Right cardiac atrium (tissue), 5 donors: ENCODE results near the gene GIT2. TPM values are rescaled to one million over a fixed set of nuclear protein-coding genes. Genes with fewer than 3 reads are reported as not detected.

Source experiments
- ATAC-seq, 2 donors: fragments of 200-7000 bp; cut with Tn5 transposase; one replicate each; pipeline versions ENCODE4 v1.8.0 to v1.9.1; 2020; ENCODE audit warnings: moderate library complexity in 2 of 2, mild to moderate bottlenecking in 1 of 2
- DNase-seq, 3 donors: peaks; one replicate each; pipeline ENCODE4 v3.0.0-alpha.2; 2020
- H3K27ac ChIP-seq: one replicate; pipeline ENCODE4 v1.5.1; 2013; ENCODE audit warnings: mild to moderate bottlenecking, low read length, control low read depth, moderate library complexity
- H3K27me3 ChIP-seq: one replicate; pipeline ENCODE4 v1.6.1; 2013; ENCODE audit not compliant: control insufficient read depth, insufficient read depth
- H3K4me1 ChIP-seq: one replicate; pipeline ENCODE4 v1.6.1; 2013; ENCODE audit warnings: low read length; ENCODE audit not compliant: control insufficient read depth, insufficient read depth
- H3K4me3 ChIP-seq: one replicate; pipeline ENCODE4 v1.5.1; 2013; ENCODE audit warnings: low read length, control low read depth
- H3K9me3 ChIP-seq: one replicate; pipeline ENCODE4 v1.6.1; 2013; ENCODE audit warnings: low read length; ENCODE audit not compliant: control insufficient read depth
- WGBS: extraction: QIAGEN DNeasy Blood & Tissue Kit; methylation state at CpG from one replicate; pipeline ENCODE4 v1.1.7; 2013; 5-methylcytosine and 5-hydroxymethylcytosine counted together
- intact Hi-C, 4 donors: fragments of 100-400 bp; cut with DNase I; formaldehyde crosslinking; loops; one replicate each; pipeline versions ENCODE4 v1.11.0 to v1.14.0; 2022 to 2023
- polyA plus RNA-seq: library from polyadenylated mRNA; stranded (reverse); fragments of 200-250 nt; gene quantifications from one replicate; pipeline ENCODE4 v1.2.3, GENCODE V29; 2013
- total RNA-seq, 4 donors: library from RNA; stranded (reverse); fragmentation: NEBNext Ultra II Directional; extraction: Animal tissue kit (Norgen Biotek cat#: 25700); gene quantifications; one replicate each; pipeline ENCODE4 v1.2.1, GENCODE V29; 2021
- donor health status: healthy with polysubstance abuse.
- donor health status: DM: no; HTN: yes; CAD: no.
- donor health status: DM: no; HTN: no; CAD: no.
- donor health status: DM: no; HTN: yes; CAD: no; lungs with severe emphysema.
- donor health status: DM: yes; HTN: yes; CAD: no.

The GIT2 gene
- total and polyA plus RNA-seq, 5 donors: 17.9 to 44.6 (median 32.3) TPM

GRCh38 chr12:109946913-109947312 is 49.3 kb downstream of the GIT2 start:
- WGBS: 89% methylated on average over 9 of the region's 9 CpGs
- ATAC-seq (peak in 1 of 2 donors; percentile 18), DNase-seq (peak in 1 of 3 donors; percentile 58)
- Histone ChIP-seq H3K4me1 (peaks cover 17% of the 10 kb centered on the region), H3K27me3 (no peaks in the 10 kb centered on the region), H3K4me3 (no peak overlapping the region), H3K27ac (peak overlapping the region; percentile 16), H3K9me3 (no peaks in the 10 kb centered on the region)
- intact Hi-C loops: no loop called here

DNA sequence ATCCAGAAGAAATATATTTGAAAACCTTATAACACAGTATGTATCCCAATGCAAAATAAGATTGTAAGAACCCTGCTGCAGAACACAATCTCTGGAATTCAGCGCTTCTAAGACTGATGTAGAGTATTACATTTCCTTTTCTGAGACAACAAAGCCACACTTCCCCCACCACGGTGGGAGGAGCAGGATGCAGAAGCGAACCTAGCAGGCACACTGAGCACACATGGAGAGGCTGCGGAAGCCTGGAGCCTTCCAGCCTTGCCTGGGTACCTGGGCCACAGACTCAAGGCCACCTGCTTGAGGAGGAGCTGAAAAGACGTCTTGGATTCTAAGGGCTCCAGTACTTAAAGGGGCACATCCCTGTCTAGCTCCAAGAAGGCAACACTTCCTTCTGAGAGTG is 49.7 kb downstream of the GIT2 start:
- Histone ChIP-seq H3K27ac (peak overlapping the region; percentile 16), H3K4me1 (peaks cover 17% of the 10 kb centered on the region), H3K4me3 (no peak overlapping the region), H3K9me3 (no peaks in the 10 kb centered on the region), H3K27me3 (no peaks in the 10 kb centered on the region)
- WGBS: 42% methylated on average over 5 of the region's 5 CpGs
- DNase-seq (peak in 2 of 3 donors; percentile 70 to 74), ATAC-seq (peak; percentile 40 to 49)
- intact Hi-C loops: no loop called here

GRCh38 chr12:109944561-109945359 is 51.4 kb downstream of the GIT2 start:
- Histone ChIP-seq H3K27ac (peak overlapping the region; percentile 40), H3K27me3 (no peaks in the 10 kb centered on the region), H3K9me3 (no peaks in the 10 kb centered on the region), H3K4me1 (peaks cover 15% of the 10 kb centered on the region), H3K4me3 (no peak overlapping the region)
- intact Hi-C loops: no loop called here
- WGBS: 28% methylated on average over 17 of the region's 17 CpGs
- ATAC-seq (peak; percentile 72 to 74), DNase-seq (peak; percentile 42 to 82 (median 78))

DNA sequence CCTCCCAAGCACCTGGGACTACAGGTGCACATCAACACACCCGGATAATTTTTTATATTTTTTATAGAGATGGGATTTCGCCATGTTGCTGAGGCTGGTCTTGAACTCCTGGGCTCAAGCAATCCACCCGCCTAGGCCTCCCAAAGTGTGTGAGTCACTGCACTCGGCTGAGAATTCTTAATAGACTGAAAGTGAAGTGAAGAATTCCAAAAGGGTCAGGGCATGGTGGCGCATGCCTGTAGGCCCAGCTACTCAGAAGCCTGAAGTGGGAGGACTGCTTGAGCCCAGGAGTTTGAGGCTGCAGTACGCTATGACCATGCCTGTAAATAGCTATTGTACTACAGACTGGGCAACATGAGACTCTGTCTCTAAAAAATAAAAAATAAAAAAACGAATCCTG is 52.4 kb downstream of the GIT2 start:
- no peak overlapping the region for H3K4me3 ChIP-seq
- H3K9me3 ChIP-seq: no peaks in the 10 kb centered on the region
- no peaks in the 10 kb centered on the region for H3K27me3 ChIP-seq
- H3K4me1 ChIP-seq: peaks cover 15% of the 10 kb centered on the region
- intact Hi-C loops: no loop called here
- no peak for DNase-seq
- 91% methylated on average over 7 of the region's 7 CpGs for WGBS
- H3K27ac ChIP-seq: no peak overlapping the region
- ATAC-seq: no peak

- DNase-seq (no peak), ATAC-seq (no peak)
- H3K9me3 ChIP-seq: no peaks in the 10 kb centered on the region
- H3K4me1 ChIP-seq: peaks cover 8% of the 10 kb centered on the region
- no peak overlapping the region for H3K27ac ChIP-seq
- 95% methylated on average over 6 of the region's 6 CpGs for WGBS
- no peaks in the 10 kb centered on the region for H3K27me3 ChIP-seq
- H3K4me3 ChIP-seq: no peak overlapping the region
- intact Hi-C loops: no loop called here
Observed at GRCh38 chr12:109940339-109940923, 55.7 kb downstream of the GIT2 start.

DNA sequence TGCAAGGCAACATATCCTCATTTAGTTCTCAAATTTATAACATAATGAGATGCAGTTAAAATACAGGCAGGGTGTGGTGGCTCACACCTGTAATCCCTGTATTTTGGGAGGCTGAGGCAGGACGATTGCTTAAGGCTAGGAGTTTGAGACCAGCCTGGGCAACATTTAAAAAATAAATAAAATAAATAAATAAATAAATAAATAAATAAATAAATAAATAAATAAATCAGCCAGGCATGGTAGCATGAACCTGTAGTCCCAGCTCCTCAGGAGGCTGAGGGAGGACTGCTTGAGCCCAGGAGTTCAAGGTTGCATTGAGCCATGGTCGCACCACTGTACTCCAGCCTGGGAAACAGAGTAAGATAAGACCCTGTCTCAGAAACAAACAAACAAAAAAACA is 56.7 kb downstream of the GIT2 start:
- peaks cover 5% of the 10 kb centered on the region for H3K4me1 ChIP-seq
- H3K27me3 ChIP-seq: no peaks in the 10 kb centered on the region
- whole genome bisulfite sequencing: 94% methylated on average over 2 of the region's 2 CpGs
- H3K9me3 ChIP-seq: no peaks in the 10 kb centered on the region
- ATAC-seq: no peak
- intact Hi-C loops: no loop called here
- no peak for DNase-seq
- no peak overlapping the region for H3K27ac ChIP-seq
- H3K4me3 ChIP-seq: no peak overlapping the region

GRCh38 chr12:109938947-109939346 is 57.2 kb downstream of the GIT2 start:
- Histone ChIP-seq H3K27me3 (no peaks in the 10 kb centered on the region), H3K27ac (no peak overlapping the region), H3K4me3 (no peak overlapping the region), H3K9me3 (no peaks in the 10 kb centered on the region), H3K4me1 (no peaks in the 10 kb centered on the region)
- no peak for ATAC-seq
- DNase-seq: no peak
- intact Hi-C loops: no loop called here
- 96% methylated on average over 7 of the region's 7 CpGs for WGBS

DNA sequence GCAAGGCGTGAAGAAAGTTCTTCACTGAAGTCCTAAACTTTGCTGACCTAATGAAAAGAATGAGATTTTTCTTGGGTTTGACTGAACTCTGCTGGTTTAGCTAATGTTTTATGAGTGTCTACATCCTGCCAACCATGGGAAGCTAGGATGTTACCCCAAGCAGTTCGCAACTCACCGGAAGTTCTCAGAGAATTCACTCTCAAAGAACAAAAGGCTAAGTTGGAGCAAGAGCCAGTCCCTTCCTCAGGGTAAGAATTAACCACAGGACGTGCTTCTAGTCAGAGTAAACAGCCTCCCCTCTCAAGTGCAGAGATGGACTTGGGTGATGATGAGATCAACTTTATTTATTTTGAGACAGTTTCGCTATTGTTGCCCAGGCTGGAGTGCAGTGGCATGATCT is 58.8 kb downstream of the GIT2 start:
- H3K9me3 ChIP-seq: no peaks in the 10 kb centered on the region
- no peaks in the 10 kb centered on the region for H3K27me3 ChIP-seq
- no peak overlapping the region for H3K27ac ChIP-seq
- ATAC-seq (no peak), DNase-seq (no peak)
- H3K4me3 ChIP-seq: no peak overlapping the region
- 70% methylated on average over 5 of the region's 5 CpGs for WGBS
- intact Hi-C loops: no loop called here
- H3K4me1 ChIP-seq: no peaks in the 10 kb centered on the region

- Histone ChIP-seq H3K27me3 (no peaks in the 10 kb centered on the region), H3K4me3 (no peak overlapping the region), H3K9me3 (no peaks in the 10 kb centered on the region), H3K4me1 (no peaks in the 10 kb centered on the region), H3K27ac (no peak overlapping the region)
- WGBS: 70% methylated on average over 5 of the region's 5 CpGs
- intact Hi-C loops: no loop called here
- ATAC-seq: no peak
- no peak for DNase-seq
Observed at GRCh38 chr12:109934026-109934425, 62.1 kb downstream of the GIT2 start.

DNA sequence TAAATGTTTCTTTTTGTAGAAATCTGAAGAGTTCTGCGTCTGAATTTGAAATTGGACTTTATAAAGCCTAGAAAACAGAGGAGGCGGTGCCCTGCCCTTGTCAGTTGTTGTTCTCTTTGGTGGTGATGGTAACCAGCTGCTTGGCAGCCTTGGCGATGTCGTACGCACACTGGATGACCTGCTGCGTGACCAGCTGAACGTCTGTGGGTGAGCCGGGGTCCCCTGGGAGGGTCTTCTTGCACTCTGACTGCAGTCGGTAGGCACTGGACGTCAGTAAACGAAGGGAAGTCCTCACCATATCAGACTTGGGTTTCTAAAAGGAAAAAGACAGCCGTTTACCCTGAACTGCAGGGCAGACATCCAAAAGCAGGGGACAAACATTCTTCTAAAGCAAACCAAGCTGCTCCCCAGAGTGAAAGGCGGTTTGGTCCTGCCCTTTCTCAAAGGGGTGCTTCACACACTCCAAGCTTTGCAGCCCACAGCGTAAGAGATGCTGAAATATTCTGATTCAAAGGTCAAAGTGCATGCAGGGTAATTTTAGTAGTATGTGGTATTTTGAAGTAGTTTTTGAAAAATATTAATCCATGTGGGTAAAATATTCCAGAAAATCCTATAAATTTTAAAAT is 63.2 kb downstream of the GIT2 start:
- intact Hi-C loops: no loop called here
- WGBS: 60% methylated on average over 14 of the region's 14 CpGs
- peak overlapping the region; percentile 30 for H3K27ac ChIP-seq
- no peaks in the 10 kb centered on the region for H3K4me1 ChIP-seq
- ATAC-seq (peak; percentile 85 to 90), DNase-seq (peak; percentile 92 to 95 (median 92))
- H3K4me3 ChIP-seq: no peak overlapping the region
- H3K9me3 ChIP-seq: no peaks in the 10 kb centered on the region
- no peaks in the 10 kb centered on the region for H3K27me3 ChIP-seq

DNA sequence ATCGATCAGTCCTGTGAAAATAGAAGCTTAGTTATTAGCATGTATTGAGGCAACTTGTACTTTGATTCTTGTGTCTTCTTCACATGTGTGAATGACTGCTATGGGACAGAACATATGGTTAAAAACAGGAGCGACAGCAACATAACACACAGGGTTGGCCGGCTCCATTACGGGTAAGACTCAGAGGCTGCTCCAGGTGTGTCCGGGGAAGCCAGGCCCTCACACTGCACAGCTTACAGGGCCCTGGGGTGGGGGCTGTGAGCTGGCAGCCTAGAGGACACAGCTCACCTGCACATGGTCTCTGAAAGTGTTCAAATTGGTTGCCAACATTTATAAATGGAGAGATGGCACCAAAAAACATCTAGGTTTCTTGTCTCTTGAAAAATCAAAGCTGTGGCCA is 65.0 kb downstream of the GIT2 start:
- Histone ChIP-seq H3K9me3 (no peaks in the 10 kb centered on the region), H3K27ac (no peak overlapping the region), H3K4me3 (no peak overlapping the region), H3K27me3 (no peaks in the 10 kb centered on the region), H3K4me1 (no peaks in the 10 kb centered on the region)
- WGBS: 88% methylated on average over 5 of the region's 5 CpGs
- ATAC-seq: no peak
- intact Hi-C loops: no loop called here
- no peak for DNase-seq
